GM12892 (cell line): ENCODE measurements around the gene FXYD6.
"Not testable (repeated sequence)": the region's sequence is repeated elsewhere in the genome, so short reads cannot be mapped to it uniquely, and the experiment has no call there.

Experiments
- DNase-seq: peaks from one replicate; pipeline ENCODE4 v3.0.0; 2011; ENCODE audit not compliant: insufficient read length
- FAIRE-seq: peaks from 2 replicates; lab custom pipeline; 2011; peaks lifted over from hg19 to GRCh38; lab: Jason Lieb, UNC
- POLR2A ChIP-seq: IDR thresholded peaks from 2 replicates; pipeline ENCODE4 v1.6.1; 2011; ENCODE audit warnings: low read depth, low read length, control low read depth
- POLR2AphosphoS5 ChIP-seq: IDR thresholded peaks from 2 replicates; pipeline ENCODE4 v1.6.1; 2011; ENCODE audit warnings: low read depth, low read length, control low read depth
- TAF1 ChIP-seq: IDR thresholded peaks from 2 replicates; pipeline ENCODE4 v1.6.1; 2011; ENCODE audit warnings: low read depth, mild to moderate bottlenecking, control low read depth, low read length, borderline replicate concordance

The FXYD6 gene

GRCh38 chr11:117814204-117814765 is 62.2 kb downstream of the FXYD6 start:
- DNase-seq (no peak), FAIRE-seq (no peak)
- TF ChIP-seq TAF1 = no peak
- no peak for TF ChIP-seq POLR2A
- no peak for TF ChIP-seq POLR2AphosphoS5

DNA sequence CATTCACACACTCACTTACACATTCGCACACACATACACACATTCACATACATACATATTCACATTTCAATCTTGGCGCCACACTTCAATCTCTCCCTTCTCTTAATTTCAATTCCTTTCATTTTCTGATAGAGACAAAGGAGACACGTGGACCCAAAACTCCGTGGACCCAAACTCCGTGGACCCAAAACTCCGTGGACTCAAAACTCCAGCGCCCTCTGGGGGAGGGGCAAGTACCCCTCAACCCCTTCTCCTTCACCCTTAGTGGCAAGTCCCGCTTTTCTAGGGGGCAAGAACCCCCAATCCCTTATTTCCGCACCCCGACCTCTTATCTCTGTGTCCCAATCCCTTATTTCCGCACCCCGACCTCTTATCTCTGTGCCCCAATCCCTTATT is 66.4 kb downstream of the FXYD6 start:
- DNase-seq = not testable (repeated sequence)

DNA sequence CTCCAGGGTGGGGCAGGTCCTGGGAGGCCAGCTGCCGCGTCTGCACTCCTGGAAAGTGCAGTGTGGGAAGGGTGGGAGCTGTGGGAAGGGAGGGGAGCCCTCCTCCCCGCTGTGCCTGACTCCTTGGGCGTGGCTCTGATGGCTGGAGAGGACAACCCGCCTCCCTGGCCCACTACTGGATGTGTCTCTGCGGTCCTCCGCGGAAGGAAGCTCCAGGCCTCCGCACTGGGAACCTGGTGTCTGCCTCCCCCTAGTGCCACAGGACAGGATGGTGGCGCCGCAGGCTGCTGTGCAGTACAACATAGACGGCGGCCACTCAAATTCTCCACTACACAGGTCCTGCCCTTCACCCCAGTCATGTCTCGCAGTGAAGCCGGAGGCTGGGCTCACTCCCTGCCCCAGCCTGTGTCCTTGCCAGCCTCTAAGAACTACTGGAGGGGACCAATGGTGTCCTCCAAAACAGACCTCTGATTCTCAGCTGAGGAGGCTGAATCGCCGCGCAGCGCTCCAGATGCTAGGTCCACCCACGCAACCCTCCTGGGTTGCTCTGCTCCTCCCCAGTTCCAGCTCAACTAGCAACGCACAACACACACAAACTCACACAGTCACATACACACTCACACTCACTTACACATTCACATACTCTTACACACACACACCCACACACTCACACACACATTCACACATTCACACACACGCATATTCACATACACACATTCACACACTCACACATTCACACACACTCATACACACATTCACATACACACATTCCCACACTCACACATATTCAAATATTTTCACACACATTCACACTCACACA is 67.0 kb downstream of the FXYD6 start:
- DNase-seq (no peak), FAIRE-seq (peak; percentile 98)
- no peak for TF ChIP-seq TAF1
- TF ChIP-seq POLR2AphosphoS5 = no peak
- no peak for TF ChIP-seq POLR2A

More for the DNA sequence above, 66.4 kb downstream of the FXYD6 start:
- FAIRE-seq = not testable (repeated sequence)

- TF ChIP-seq POLR2A (no peak), TAF1 (no peak), POLR2AphosphoS5 (no peak)
- DNase-seq = no peak
- FAIRE-seq = peak; percentile 79
Observed at GRCh38 chr11:117808784-117809183, 67.7 kb downstream of the FXYD6 start.

- DNase-seq (no peak), FAIRE-seq (peak; percentile 90)
- TF ChIP-seq POLR2AphosphoS5 (no peak), POLR2A (no peak), TAF1 (no peak)
Observed at GRCh38 chr11:117807482-117808327, 68.8 kb downstream of the FXYD6 start.

DNA sequence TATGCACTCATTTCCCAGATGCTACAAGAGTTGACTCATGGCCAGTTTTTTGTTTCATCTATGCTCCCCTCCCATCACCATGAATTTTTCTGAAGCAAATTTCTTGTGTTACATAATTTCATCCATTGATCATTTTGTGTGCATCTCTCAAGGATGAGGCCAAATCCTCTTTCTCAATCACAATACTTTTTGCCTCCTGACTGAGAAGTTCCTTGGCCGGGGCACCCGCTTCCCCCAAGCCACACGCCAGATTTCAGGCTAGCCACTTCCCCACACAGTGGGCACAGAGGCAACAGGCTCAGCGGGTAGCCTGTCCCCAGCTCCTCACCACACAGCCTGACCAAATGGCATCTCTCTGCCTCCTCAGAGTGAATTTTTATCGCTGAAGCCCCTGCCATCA is 69.6 kb downstream of the FXYD6 start:
- DNase-seq (no peak), FAIRE-seq (no peak)
- TF ChIP-seq POLR2AphosphoS5 (no peak), TAF1 (no peak), POLR2A (no peak)

DNA sequence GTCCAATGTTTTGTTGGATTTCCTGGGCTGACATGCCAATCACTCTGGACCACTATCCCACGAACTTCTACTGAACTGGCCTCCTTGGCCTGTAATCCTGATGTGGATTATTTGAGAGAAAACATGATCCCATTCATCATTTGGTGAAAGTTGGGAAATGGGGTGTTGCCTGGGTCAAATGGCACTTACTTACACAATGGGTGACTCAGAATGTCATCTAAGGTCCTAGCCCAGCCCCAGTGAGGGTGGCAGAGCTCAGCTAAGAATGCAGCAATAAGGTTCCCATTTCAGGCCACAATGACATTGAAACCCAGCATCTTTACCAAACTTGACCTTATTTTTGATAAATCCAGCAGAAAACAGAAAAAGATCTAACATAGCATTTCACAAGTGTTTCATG is 71.4 kb downstream of the FXYD6 start:
- no peak for DNase-seq
- TF ChIP-seq POLR2AphosphoS5 = no peak
- no peak for TF ChIP-seq TAF1
- no peak for TF ChIP-seq POLR2A
- no peak for FAIRE-seq

GRCh38 chr11:117803896-117804295 is 72.6 kb downstream of the FXYD6 start:
- no peak for DNase-seq
- no peak for TF ChIP-seq POLR2AphosphoS5
- no peak for TF ChIP-seq TAF1
- TF ChIP-seq POLR2A = no peak
- FAIRE-seq = no peak

- FAIRE-seq (no peak), DNase-seq (no peak)
- TF ChIP-seq POLR2A (no peak), TAF1 (no peak), POLR2AphosphoS5 (no peak)
Observed at GRCh38 chr11:117799634-117800033, 76.8 kb downstream of the FXYD6 start.

DNA sequence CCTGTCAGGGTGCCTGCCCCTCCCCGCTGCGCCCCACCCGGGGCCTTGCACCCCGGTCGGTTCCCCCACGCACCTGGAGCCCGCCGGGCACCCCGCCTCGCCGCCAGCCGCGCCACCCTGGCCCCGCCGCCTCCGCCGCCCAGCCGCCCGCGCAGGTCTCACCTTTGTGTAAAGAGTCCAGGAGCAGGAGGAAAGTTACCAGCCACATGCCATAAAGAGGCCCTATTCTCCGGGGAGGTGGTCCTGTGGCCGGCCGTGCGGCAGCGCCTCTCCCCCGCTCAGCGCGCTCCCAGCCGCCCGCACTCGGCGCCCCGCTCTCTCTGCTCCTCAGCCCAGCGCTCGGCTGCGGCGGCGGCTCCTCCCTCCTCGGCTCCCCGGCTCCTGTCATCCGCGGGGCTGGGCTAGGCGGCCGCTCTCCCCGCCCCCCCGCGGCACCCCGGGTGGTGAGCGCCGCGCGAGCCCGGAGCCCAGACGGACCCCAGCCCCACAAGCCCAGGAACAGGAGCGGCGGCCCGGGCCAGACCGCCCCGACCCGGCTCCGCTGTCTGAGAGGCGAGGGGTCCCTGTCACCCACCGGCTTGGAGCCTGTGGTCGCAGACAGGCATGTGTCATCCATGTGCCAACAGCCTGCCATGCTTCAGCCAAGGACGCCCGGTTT is 79.5 kb downstream of the FXYD6 start, which contains the start of gene DSCAML1:
TSS of gene DSCAML1 (minus strand) at position 345 of the 658 bp plus-strand sequence. CDS start at position 208, 137 bp downstream.
- FAIRE-seq = no peak

GRCh38 chr11:117796456-117796871 is 80.0 kb downstream of the FXYD6 start:
- FAIRE-seq = no peak
- no peak for DNase-seq
- TF ChIP-seq TAF1 (no peak), POLR2A (no peak), POLR2AphosphoS5 (no peak)

More for the DNA sequence above, 79.5 kb downstream of the FXYD6 start, which contains the start of gene DSCAML1:
- no peak for DNase-seq
- no peak for TF ChIP-seq TAF1
- no peak for TF ChIP-seq POLR2AphosphoS5
- TF ChIP-seq POLR2A = no peak
